GM18861 (cell line): Measurements from ENCODE around the gene G0S2.

ENCODE experiments used
- ATAC-seq: cut with Tn5 transposase; IDR thresholded peaks from one replicate; pipeline ENCODE4 v1.9.1; 2021; ENCODE audit not compliant: unreplicated experiment

G0S2 gene

GRCh38 chr1:209674957-209675564, at the start of gene G0S2:
Gene G0S2 (plus strand): TSS chr1:209675412. CDS start chr1:209675685, 273 bp downstream.
- ATAC-seq = no peak

- no peak for ATAC-seq
Observed at GRCh38 chr1:209625791-209626285, 49.4 kb upstream of the G0S2 start.

GRCh38 chr1:209626346-209627026, 48.7 kb upstream of the G0S2 start:
- ATAC-seq = no peak

GRCh38 chr1:209627027-209627731, 48.0 kb upstream of the G0S2 start:
- ATAC-seq = no peak

GRCh38 chr1:209627732-209628196, 47.4 kb upstream of the G0S2 start:
- peak; percentile 80 for ATAC-seq

GRCh38 chr1:209628618-209629299, 46.5 kb upstream of the G0S2 start:
- no peak for ATAC-seq

GRCh38 chr1:209629621-209630382, 45.4 kb upstream of the G0S2 start:
- ATAC-seq = no peak

GRCh38 chr1:209630383-209631225, 44.6 kb upstream of the G0S2 start:
- ATAC-seq = no peak

- ATAC-seq = no peak
Observed at GRCh38 chr1:209633335-209633997, 41.7 kb upstream of the G0S2 start.

- ATAC-seq = no peak
Observed at GRCh38 chr1:209634005-209634737, 41.0 kb upstream of the G0S2 start.

GRCh38 chr1:209635850-209636249, 39.4 kb upstream of the G0S2 start:
- ATAC-seq = no peak

GRCh38 chr1:209641832-209642172, 33.4 kb upstream of the G0S2 start:
- no peak for ATAC-seq

GRCh38 chr1:209642816-209643215, 32.4 kb upstream of the G0S2 start:
- no peak for ATAC-seq

- ATAC-seq = no peak
Observed at GRCh38 chr1:209643285-209644020, 31.8 kb upstream of the G0S2 start.

- ATAC-seq = no peak
Observed at GRCh38 chr1:209645574-209646452, 29.4 kb upstream of the G0S2 start.

GRCh38 chr1:209646558-209646957, 28.7 kb upstream of the G0S2 start:
- ATAC-seq = no peak

GRCh38 chr1:209647156-209647555, 28.1 kb upstream of the G0S2 start:
- ATAC-seq = no peak
